Measurements from ENCODE around the gene BCAR3.
"Not testable (repeated sequence)": the region's sequence is repeated elsewhere in the genome, so short reads cannot be mapped to it uniquely, and the experiment has no call there.

- TF ChIP-seq CTCF, POLR2AphosphoS5 (IDR thresholded peaks at IDR 0.05): not testable (repeated sequence)
Observed at GRCh38 chr1:93650159-93650558, 31.5 kb downstream of the BCAR3 start.
